Measurements from ENCODE around the gene RFX3. TPM values are rescaled to one million over a fixed set of nuclear protein-coding genes. Genes with fewer than 3 reads are reported as not detected.

RFX3 gene
- total RNA-seq, 1 donor from 2014 or later = 61.6 TPM

DNA sequence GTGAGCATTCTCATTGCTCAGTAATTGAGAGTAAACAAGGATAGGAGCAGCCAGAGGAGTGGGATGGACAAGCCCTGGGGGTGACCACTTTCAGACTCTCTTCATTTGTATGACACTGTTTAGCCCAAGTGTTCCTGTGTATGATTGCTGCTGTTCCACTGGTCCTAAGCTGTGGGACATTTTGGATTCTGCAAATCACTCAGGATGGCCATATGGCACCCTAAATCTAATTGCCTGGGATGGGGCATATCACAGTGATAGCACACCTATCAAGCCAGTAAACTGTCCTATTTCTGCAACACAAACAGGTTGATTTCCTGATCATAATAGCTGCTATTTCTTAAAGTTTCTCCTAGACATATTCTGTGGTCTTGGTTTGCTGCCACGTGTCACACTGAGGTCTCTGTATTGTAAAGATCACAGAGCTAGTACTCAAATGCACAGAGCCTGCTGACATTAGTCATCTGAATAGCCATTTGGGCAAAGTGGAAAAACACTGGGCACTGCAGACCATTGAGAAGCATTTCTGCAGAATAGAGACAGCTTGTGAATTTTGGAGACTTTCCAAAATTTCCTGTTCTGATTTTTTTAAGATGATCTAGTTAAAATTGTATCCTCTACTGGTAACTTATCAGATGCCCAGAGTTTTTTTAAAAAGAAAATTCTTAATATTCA lies 320.2 kb downstream of the RFX3 start:
- H3K36me3 Mint-ChIP-seq (ENCODE audit: unreplicated experiment) = no peaks in the 10 kb centered on the region
- H3K9me3 Mint-ChIP-seq (ENCODE audit: unreplicated experiment) = no peaks in the 10 kb centered on the region
- no peak for DNase-seq
- TF ChIP-seq, protein P1, sequence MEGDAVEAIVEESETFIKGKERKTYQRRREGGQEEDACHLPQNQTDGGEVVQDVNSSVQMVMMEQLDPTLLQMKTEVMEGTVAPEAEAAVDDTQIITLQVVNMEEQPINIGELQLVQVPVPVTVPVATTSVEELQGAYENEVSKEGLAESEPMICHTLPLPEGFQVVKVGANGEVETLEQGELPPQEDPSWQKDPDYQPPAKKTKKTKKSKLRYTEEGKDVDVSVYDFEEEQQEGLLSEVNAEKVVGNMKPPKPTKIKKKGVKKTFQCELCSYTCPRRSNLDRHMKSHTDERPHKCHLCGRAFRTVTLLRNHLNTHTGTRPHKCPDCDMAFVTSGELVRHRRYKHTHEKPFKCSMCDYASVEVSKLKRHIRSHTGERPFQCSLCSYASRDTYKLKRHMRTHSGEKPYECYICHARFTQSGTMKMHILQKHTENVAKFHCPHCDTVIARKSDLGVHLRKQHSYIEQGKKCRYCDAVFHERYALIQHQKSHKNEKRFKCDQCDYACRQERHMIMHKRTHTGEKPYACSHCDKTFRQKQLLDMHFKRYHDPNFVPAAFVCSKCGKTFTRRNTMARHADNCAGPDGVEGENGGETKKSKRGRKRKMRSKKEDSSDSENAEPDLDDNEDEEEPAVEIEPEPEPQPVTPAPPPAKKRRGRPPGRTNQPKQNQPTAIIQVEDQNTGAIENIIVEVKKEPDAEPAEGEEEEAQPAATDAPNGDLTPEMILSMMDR (IDR thresholded peaks at IDR 0.05; ENCODE audit: partially characterized antibody, unreplicated experiment) = no peak
- no peak overlapping the region for H3K27ac Mint-ChIP-seq (ENCODE audit: unreplicated experiment)
- H3K4me1 Mint-ChIP-seq (ENCODE audit: low read depth, unreplicated experiment) = no peaks in the 10 kb centered on the region
- no peaks in the 10 kb centered on the region for H3K27me3 Mint-ChIP-seq (ENCODE audit: unreplicated experiment)
- H3K4me3 Mint-ChIP-seq (ENCODE audit: unreplicated experiment) = no peak overlapping the region

DNA sequence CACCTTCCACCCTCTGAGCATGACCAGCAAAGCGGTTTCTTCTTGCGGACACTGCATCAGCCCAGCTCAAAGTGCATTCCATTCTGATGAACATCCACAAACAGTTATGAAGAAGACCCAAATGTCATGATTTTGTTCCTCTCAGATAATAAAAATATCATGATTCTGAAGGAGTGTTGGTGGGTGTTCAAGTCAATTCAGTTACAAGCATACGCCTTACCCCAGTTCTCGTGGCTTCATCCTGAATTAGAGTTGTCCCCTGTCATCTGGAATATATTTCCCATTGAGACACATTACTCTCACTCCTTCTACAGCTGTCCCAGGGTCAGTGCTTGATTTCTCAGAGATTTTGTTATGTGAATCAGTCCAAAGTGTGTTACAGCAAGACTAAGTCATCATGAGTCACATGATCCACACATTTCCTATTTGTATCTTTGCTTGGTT lies 325.4 kb downstream of the RFX3 start:
- Mint-ChIP-seq H3K9me3 (ENCODE audit: unreplicated experiment) (no peaks in the 10 kb centered on the region), H3K4me3 (ENCODE audit: unreplicated experiment) (no peak overlapping the region), H3K4me1 (ENCODE audit: low read depth, unreplicated experiment) (no peaks in the 10 kb centered on the region), H3K36me3 (ENCODE audit: unreplicated experiment) (no peaks in the 10 kb centered on the region), H3K27ac (ENCODE audit: unreplicated experiment) (no peak overlapping the region), H3K27me3 (ENCODE audit: unreplicated experiment) (no peaks in the 10 kb centered on the region)
- TF ChIP-seq, protein P1 (IDR thresholded peaks at IDR 0.05; ENCODE audit: partially characterized antibody, unreplicated experiment) = no peak
- DNase-seq = no peak

DNA sequence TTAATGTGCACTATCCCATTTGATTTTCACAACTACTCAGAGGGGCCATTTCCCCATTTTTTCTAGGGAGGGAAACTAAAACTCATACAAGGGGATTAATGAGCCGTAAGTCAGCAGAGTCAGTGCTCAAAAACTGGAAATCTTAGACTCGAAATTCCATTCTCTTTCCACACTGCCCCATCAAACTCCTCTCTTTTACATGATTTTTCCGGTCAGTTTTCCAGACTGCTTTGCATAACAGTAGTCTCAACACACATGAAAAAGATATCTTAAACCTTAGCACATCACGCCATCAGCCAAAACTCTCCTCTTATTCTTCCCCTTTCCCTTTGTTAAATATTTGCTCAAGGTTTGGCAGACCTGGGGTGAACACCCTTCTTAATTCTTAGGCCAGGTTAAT lies 332.0 kb downstream of the RFX3 start:
- DNase-seq = no peak
- TF ChIP-seq, protein P1 (IDR thresholded peaks at IDR 0.05; ENCODE audit: partially characterized antibody, unreplicated experiment) = no peak
- Mint-ChIP-seq H3K4me1 (ENCODE audit: low read depth, unreplicated experiment) (no peaks in the 10 kb centered on the region), H3K27me3 (ENCODE audit: unreplicated experiment) (no peaks in the 10 kb centered on the region), H3K9me3 (ENCODE audit: unreplicated experiment) (no peaks in the 10 kb centered on the region), H3K36me3 (ENCODE audit: unreplicated experiment) (no peaks in the 10 kb centered on the region), H3K27ac (ENCODE audit: unreplicated experiment) (no peak overlapping the region), H3K4me3 (ENCODE audit: unreplicated experiment) (no peak overlapping the region)

DNA sequence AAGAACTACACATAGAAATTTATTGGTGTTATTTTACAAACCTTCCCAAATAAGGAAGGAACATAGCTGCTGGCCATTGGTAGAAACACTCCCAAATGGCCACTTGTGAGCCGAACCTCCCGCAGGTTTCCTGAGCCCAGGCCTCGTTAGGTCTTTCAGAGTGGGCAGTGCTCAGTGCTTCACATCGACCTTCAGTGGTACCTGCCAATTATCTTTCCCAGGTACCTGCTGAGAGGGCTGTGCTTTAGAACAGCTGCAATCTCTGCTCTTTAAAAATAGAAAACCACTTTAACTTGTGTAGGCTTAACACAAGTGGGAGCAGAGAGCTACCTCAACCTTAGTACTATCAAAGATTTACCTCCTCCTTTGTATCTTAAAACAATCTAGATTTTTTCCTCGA lies 334.1 kb downstream of the RFX3 start:
- Mint-ChIP-seq H3K27me3 (ENCODE audit: unreplicated experiment) (no peaks in the 10 kb centered on the region), H3K4me1 (ENCODE audit: low read depth, unreplicated experiment) (no peaks in the 10 kb centered on the region), H3K27ac (ENCODE audit: unreplicated experiment) (no peak overlapping the region), H3K9me3 (ENCODE audit: unreplicated experiment) (no peaks in the 10 kb centered on the region), H3K4me3 (ENCODE audit: unreplicated experiment) (no peak overlapping the region), H3K36me3 (ENCODE audit: unreplicated experiment) (no peaks in the 10 kb centered on the region)
- DNase-seq = no peak
- TF ChIP-seq, protein P1 (IDR thresholded peaks at IDR 0.05; ENCODE audit: partially characterized antibody, unreplicated experiment) = no peak

DNA sequence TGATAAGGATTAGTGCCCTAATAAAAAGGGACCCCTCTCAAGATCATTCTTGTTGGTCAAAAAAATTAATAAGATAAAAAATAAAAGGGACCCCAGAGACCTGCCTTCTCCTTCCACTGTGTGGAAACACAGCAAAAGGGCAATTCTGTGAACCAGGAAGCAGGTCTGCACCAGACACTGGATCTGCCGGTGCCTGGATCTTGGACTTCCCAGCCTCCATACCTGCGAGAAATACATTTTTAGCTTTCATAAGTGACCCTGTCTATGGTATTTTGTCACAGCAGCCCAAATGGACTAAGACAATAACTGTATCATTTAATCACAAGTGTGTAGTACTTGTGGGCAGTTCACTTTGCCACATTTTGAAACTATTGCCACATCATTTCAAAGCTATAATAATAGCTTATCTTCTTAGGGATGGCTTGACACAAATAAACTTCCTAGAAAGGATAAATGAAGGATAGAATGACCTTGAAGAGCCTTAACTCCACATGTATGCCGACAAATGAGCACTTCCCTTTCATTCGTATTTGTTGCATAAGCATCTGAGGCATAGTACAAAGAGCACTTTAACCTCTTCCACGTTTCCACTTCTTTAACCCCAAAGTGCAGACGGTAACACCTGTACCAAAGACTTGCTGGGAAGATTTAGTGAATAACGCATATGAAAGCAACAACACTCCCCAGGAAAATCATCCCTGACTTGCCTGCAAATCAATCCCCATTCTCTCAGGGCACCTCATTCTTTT lies 336.5 kb downstream of the RFX3 start:
- H3K36me3 Mint-ChIP-seq (ENCODE audit: unreplicated experiment) = no peaks in the 10 kb centered on the region
- TF ChIP-seq, protein P1 (IDR thresholded peaks at IDR 0.05; ENCODE audit: partially characterized antibody, unreplicated experiment) = no peak
- H3K9me3 Mint-ChIP-seq (ENCODE audit: unreplicated experiment) = no peaks in the 10 kb centered on the region
- no peaks in the 10 kb centered on the region for H3K27me3 Mint-ChIP-seq (ENCODE audit: unreplicated experiment)
- no peak overlapping the region for H3K4me3 Mint-ChIP-seq (ENCODE audit: unreplicated experiment)
- no peaks in the 10 kb centered on the region for H3K4me1 Mint-ChIP-seq (ENCODE audit: low read depth, unreplicated experiment)
- no peak for DNase-seq
- no peak overlapping the region for H3K27ac Mint-ChIP-seq (ENCODE audit: unreplicated experiment)

Data from glutamatergic neuron (in vitro differentiated cells).